HepG2 (cell line): ENCODE measurements around the gene GIPC2. TPM values are rescaled to one million over a fixed set of nuclear protein-coding genes. Genes with fewer than 3 reads are reported as not detected.
A peak's percentile ranks its signal among the peaks of the same experiment; 100 is the strongest.

Experiments used
- ATF1 ChIP-seq: IDR thresholded peaks from 2 replicates; pipeline ENCODE4 v1.6.1; 2016; ENCODE audit warnings: mild to moderate bottlenecking, control low read depth
- BCLAF1 ChIP-seq: fragments of 450-650 bp; IDR thresholded peaks from 2 replicates; pipeline ENCODE4 v1.6.1; 2017; ENCODE audit warnings: mild to moderate bottlenecking
- CCAR2 ChIP-seq: fragments of 200-400 bp; formaldehyde crosslinking; optimal IDR thresholded peaks from 2 replicates; pipeline ENCODE3; 2018; ENCODE audit warnings: low read depth, mild to moderate bottlenecking, low read length, moderate library complexity
- DNMT1 ChIP-seq: sonication (generic); formaldehyde crosslinking; IDR thresholded peaks from 2 replicates; pipeline ENCODE4 v1.5.1; 2020; ENCODE audit warnings: mild to moderate bottlenecking, missing genetic modification reagents
- ETV5 ChIP-seq: IDR thresholded peaks from 2 replicates; pipeline ENCODE4 v1.6.1; 2018; ENCODE audit warnings: missing biosample characterization, missing genetic modification reagents, inconsistent platforms, borderline replicate concordance
- FOXP1 ChIP-seq, 2 experiments: fragments of 450-650 bp in 1 of 2; IDR thresholded peaks; 2 replicates each; pipeline ENCODE4 v1.6.1; 2017 to 2018; ENCODE audit warnings: antibody characterized with exemption in 1 of 2
- GABPA ChIP-seq, 2 experiments: IDR thresholded peaks; 2 replicates each; pipeline ENCODE4 v1.6.1; 2011 to 2016; ENCODE audit warnings: low read depth in 2 of 2, low read length in 1 of 2, missing biosample characterization in 1 of 2, missing genetic modification characterization in 1 of 2
- GABPB1 ChIP-seq: IDR thresholded peaks from 2 replicates; pipeline ENCODE4 v1.6.1; 2016; ENCODE audit warnings: mild to moderate bottlenecking, missing genetic modification reagents, moderate library complexity, missing compliant biosample characterization
- KLF16 ChIP-seq, 2 experiments: sonication (generic) in 1 of 2; formaldehyde crosslinking in 1 of 2; IDR thresholded peaks; 2 replicates each; pipeline versions ENCODE4 v1.6.1 to v1.8.0; 2016 to 2023; ENCODE audit warnings: missing genetic modification reagents in 2 of 2, missing compliant biosample characterization in 1 of 2
- MED13 ChIP-seq: sonication (generic); formaldehyde crosslinking; IDR thresholded peaks from 2 replicates; pipeline ENCODE4 v1.5.0; 2020; ENCODE audit warnings: missing genetic modification reagents
- NFE2L2 ChIP-seq: fragments of 150-350 bp; IDR thresholded peaks from 2 replicates; pipeline ENCODE4 v1.6.1; 2014; ENCODE audit warnings: low read length
- ONECUT2 ChIP-seq: sonication (generic); formaldehyde crosslinking; IDR thresholded peaks from 2 replicates; pipeline ENCODE4 v1.4.0; 2020; ENCODE audit warnings: missing genetic modification reagents
- XBP1 ChIP-seq: sonication (generic); formaldehyde crosslinking; IDR thresholded peaks from 2 replicates; pipeline ENCODE4 v1.5.0; 2020; ENCODE audit warnings: missing genetic modification reagents
- YEATS4 ChIP-seq: sonication (generic); formaldehyde crosslinking; IDR thresholded peaks from 2 replicates; pipeline ENCODE4 v1.4.0; 2020; ENCODE audit warnings: missing genetic modification reagents, borderline replicate concordance
- ZHX2 ChIP-seq, 2 experiments: sonication (generic) in 1 of 2; formaldehyde crosslinking in 1 of 2; IDR thresholded peaks; 2 replicates each; pipeline versions ENCODE4 v1.6.1 to v1.9.0; 2014 to 2022; ENCODE audit warnings: antibody characterized with exemption in 1 of 2, borderline replicate concordance in 1 of 2, inconsistent platforms in 1 of 2, low read depth in 1 of 2, missing genetic modification reagents in 1 of 2
- ZNF101 ChIP-seq: sonication (generic); formaldehyde crosslinking; IDR thresholded peaks from 2 replicates; pipeline ENCODE4 v1.4.0; 2020; ENCODE audit warnings: mild to moderate bottlenecking, low read depth, missing genetic modification reagents, borderline replicate concordance
- ZNF205 ChIP-seq: IDR thresholded peaks from 2 replicates; pipeline ENCODE4 v1.6.1; 2018; ENCODE audit warnings: missing biosample characterization, missing genetic modification reagents
- ZNF234 ChIP-seq: sonication (generic); formaldehyde crosslinking; conservative IDR thresholded peaks from 2 replicates; pipeline ENCODE4 v1.5.1; 2020; ENCODE audit warnings: mild to moderate bottlenecking, missing genetic modification reagents
- ZNF564 ChIP-seq: sonication (generic); formaldehyde crosslinking; IDR thresholded peaks from 2 replicates; pipeline ENCODE4 v1.8.1; 2023; ENCODE audit warnings: mild to moderate bottlenecking, missing genetic modification reagents
- ZNF576 ChIP-seq: sonication (generic); formaldehyde crosslinking; IDR thresholded peaks from 2 replicates; pipeline ENCODE4 v1.4.0; 2020; ENCODE audit warnings: mild to moderate bottlenecking, missing genetic modification reagents
- ZNF614 ChIP-seq: IDR thresholded peaks from 2 replicates; pipeline ENCODE4 v1.6.1; 2018; ENCODE audit warnings: missing biosample characterization, missing genetic modification reagents, inconsistent platforms, borderline replicate concordance
- ZNF790 ChIP-seq: sonication (generic); formaldehyde crosslinking; IDR thresholded peaks from 2 replicates; pipeline ENCODE4 v1.8.0; 2022; ENCODE audit warnings: missing genetic modification reagents, mild to moderate bottlenecking, borderline replicate concordance
- polyA plus RNA-seq, 8 experiments: library from polyadenylated mRNA; depleted of rRNA in 3 of 8; stranded (reverse) in 7 of 8; unstranded in 1 of 8; fragments of >200 nt; fragmentation: Illumina TruSeq in 4 of 8; extraction: Trizol in 4 of 8; gene quantifications; 2 replicates each; pipeline versions ENCODE4 v1.2.1 to v1.2.3, GENCODE V29; 2011 to 2016; ENCODE audit warnings: low read depth in 4 of 8, missing spikeins in 1 of 8, mixed read lengths in 1 of 8; ENCODE audit not compliant: insufficient read depth in 1 of 8
- total RNA-seq, 5 experiments: library from RNA; depleted of rRNA; stranded (reverse); fragments of >200 nt; fragmentation: Illumina TruSeq; extraction: Trizol; gene quantifications; 2 replicates each; pipeline ENCODE4 v1.2.3, GENCODE V29; 2016; ENCODE audit warnings: low read depth in 1 of 5

Gene GIPC2
- total and polyA plus RNA-seq, 2 of the 13 experiments (the other 11 are each of a cell fraction or from before 2014, with no cell fraction given), result 6.1 to 21.6 TPM

GRCh38 chr1:78004719-78005447, 40.9 kb upstream of the GIPC2 start, which contains the start of gene DNAJB4 (continued):
- TF ChIP-seq ZNF205 (CRISPR knock-in tag) (no peak), ETV5 (CRISPR knock-in tag) (no peak), FOXP1 (IDR thresholded peaks at IDR 0.05) (no peak), FOXP1 (CRISPR knock-in tag; IDR thresholded peaks at IDR 0.05) (no peak), NFE2L2 (no peak), GABPB1 (CRISPR knock-in tag) (no peak), CCAR2 (no peak), DNMT1 (no peak), ZNF576 (CRISPR knock-in tag) (no peak), YEATS4 (peak; percentile 44; the same call in 1 of the 2 replicates), XBP1 (no peak), KLF16 (CRISPR knock-in tag; IDR thresholded peaks at IDR 0.05) (no peak), GABPA (IDR thresholded peaks at IDR 0.05; ENCODE audit: low read depth, low read length) (no peak), GABPA (CRISPR knock-in tag; IDR thresholded peaks at IDR 0.05; ENCODE audit: low read depth) (no peak), ZHX2 (IDR thresholded peaks at IDR 0.05; ENCODE audit: low read depth) (no peak), ZHX2 (CRISPR knock-in tag; IDR thresholded peaks at IDR 0.05; ENCODE audit: borderline replicate concordance) (no peak), ZNF614 (CRISPR knock-in tag) (no peak), ZNF790 (CRISPR knock-in tag) (no peak), ZNF564 (CRISPR knock-in tag) (no peak), BCLAF1 (no peak), MED13 (no peak), ZNF234 (CRISPR knock-in tag) (no peak), ONECUT2 (CRISPR knock-in tag) (no peak), ZNF101 (CRISPR knock-in tag) (no peak), ATF1 (CRISPR knock-in tag) (peak; percentile 78)
